Caco-2 (cell line): ENCODE measurements around the gene FABP2. TPM values are rescaled to one million over a fixed set of nuclear protein-coding genes. Genes with fewer than 3 reads are reported as not detected.

Source experiments
- BruUV-seq: library from RNA; stranded (reverse); fragments of 400-500 nt; replicated peaks from 2 replicates; lab custom pipeline; 2021; lab: Mats Ljungman, UMichigan
- CTCF ChIA-PET: fragments of 300-600 bp; sonication (Branson Sonifier 250); formaldehyde crosslinking; loops from one replicate; lab custom pipeline; 2022; ENCODE audit warnings: antibody characterized with exemption; lab: Charles Lee
- POLR2A ChIA-PET: fragments of 300-600 bp; sonication (Branson Sonifier 250); formaldehyde crosslinking; loops from one replicate; lab custom pipeline; 2022; ENCODE audit warnings: antibody characterized with exemption; lab: Charles Lee
- DNase-seq, 2 experiments: peaks; one replicate each; pipeline versions ENCODE4 v3.0.0 to v3.0.0-alpha.2; 2020 to 2022
- H3K27me3 ChIP-seq: replicated peaks from 2 replicates; pipeline ENCODE4 v1.6.0; 2011; ENCODE audit warnings: low read length; ENCODE audit not compliant: control insufficient read depth, insufficient read depth
- H3K36me3 ChIP-seq: 2 replicates; pipeline ENCODE4 v1.5.1; 2011; ENCODE audit warnings: low read length; ENCODE audit not compliant: control insufficient read depth, insufficient read depth
- H3K4me1 ChIP-seq: fragments of 250-450 bp; sonication (Bioruptor Pico); 2 replicates; pipeline ENCODE4 v1.5.1; 2020; ENCODE audit warnings: mild to moderate bottlenecking
- H3K4me3 ChIP-seq: 2 replicates; pipeline ENCODE4 v1.5.1; 2011; ENCODE audit warnings: low read depth, mild to moderate bottlenecking, control low read depth, low read length
- H3K9me3 ChIP-seq: fragments of 250-450 bp; sonication (Bioruptor Pico); 2 replicates; pipeline ENCODE4 v1.5.1; 2020; ENCODE audit warnings: mild to moderate bottlenecking, moderate library complexity
- H3K27ac Mint-ChIP-seq: one replicate; pipeline ENCODE4 v1.8.0; 2022; ENCODE audit warnings: mixed read lengths; ENCODE audit not compliant: unreplicated experiment
- H3K27me3 Mint-ChIP-seq: one replicate; pipeline ENCODE4 v1.8.0; 2022; ENCODE audit warnings: mixed read lengths; ENCODE audit not compliant: insufficient read depth, unreplicated experiment
- H3K36me3 Mint-ChIP-seq: one replicate; pipeline ENCODE4 v1.8.0; 2022; ENCODE audit warnings: mild to moderate bottlenecking, mixed read lengths; ENCODE audit not compliant: insufficient read depth, unreplicated experiment
- H3K4me1 Mint-ChIP-seq: one replicate; pipeline ENCODE4 v1.8.0; 2022; ENCODE audit warnings: low read depth, mixed read lengths; ENCODE audit not compliant: unreplicated experiment
- H3K4me3 Mint-ChIP-seq: one replicate; pipeline ENCODE4 v1.8.0; 2022; ENCODE audit warnings: mild to moderate bottlenecking, moderate library complexity, mixed read lengths; ENCODE audit not compliant: unreplicated experiment
- H3K9me3 Mint-ChIP-seq: one replicate; pipeline ENCODE4 v1.8.0; 2022; ENCODE audit warnings: mixed read lengths; ENCODE audit not compliant: unreplicated experiment
- intact Hi-C: fragments of 100-400 bp; cut with micrococcal nuclease; formaldehyde crosslinking; loops from one replicate; pipeline ENCODE4 v1.10.0; 2022; ENCODE audit not compliant: unreplicated experiment
- total RNA-seq: library from RNA; stranded (reverse); gene quantifications from 2 replicates; pipeline ENCODE4 v1.2.3, GENCODE V29; 2022
- TF ChIP-seq, protein P1 (sequence below), 2 experiments: fragments of 200-600 bp in 1 of 2; IDR thresholded peaks; 1 replicate in 1 of 2; 2 replicates in 1 of 2; pipeline versions ENCODE4 v1.5.1 to v1.8.0; 2011 to 2022; ENCODE audit warnings: antibody characterized with exemption in 1 of 2, control low read depth in 1 of 2, inconsistent platforms in 1 of 2, low read depth in 1 of 2, low read length in 1 of 2, mild to moderate bottlenecking in 1 of 2, moderate library complexity in 1 of 2; ENCODE audit not compliant: insufficient read depth in 1 of 2, severe bottlenecking in 1 of 2, unreplicated experiment in 1 of 2

Gene FABP2
- total RNA-seq, 1 experiment from 2014 or later = not detected

DNA sequence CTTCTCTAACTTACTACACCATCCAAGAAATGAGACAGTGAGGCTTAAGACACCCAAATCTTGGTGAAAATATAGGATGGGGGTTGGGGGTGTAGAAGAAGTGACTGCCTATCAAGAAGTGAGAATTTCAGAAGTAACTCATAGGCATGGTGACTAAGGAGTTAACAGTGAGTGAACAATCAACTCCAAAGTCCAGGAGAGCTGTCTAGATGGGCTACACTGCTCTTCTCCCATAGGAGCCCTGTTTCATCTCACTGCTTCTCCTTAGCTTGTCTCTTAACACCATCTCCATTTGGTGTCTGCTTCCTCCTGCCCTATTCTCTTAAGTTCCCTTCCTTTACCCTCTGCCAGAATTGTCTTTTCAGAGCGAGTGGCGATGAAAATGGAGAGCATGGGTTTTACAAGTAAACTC, 22.7 kb downstream of the FABP2 start:
- TF ChIP-seq, protein P1, sequence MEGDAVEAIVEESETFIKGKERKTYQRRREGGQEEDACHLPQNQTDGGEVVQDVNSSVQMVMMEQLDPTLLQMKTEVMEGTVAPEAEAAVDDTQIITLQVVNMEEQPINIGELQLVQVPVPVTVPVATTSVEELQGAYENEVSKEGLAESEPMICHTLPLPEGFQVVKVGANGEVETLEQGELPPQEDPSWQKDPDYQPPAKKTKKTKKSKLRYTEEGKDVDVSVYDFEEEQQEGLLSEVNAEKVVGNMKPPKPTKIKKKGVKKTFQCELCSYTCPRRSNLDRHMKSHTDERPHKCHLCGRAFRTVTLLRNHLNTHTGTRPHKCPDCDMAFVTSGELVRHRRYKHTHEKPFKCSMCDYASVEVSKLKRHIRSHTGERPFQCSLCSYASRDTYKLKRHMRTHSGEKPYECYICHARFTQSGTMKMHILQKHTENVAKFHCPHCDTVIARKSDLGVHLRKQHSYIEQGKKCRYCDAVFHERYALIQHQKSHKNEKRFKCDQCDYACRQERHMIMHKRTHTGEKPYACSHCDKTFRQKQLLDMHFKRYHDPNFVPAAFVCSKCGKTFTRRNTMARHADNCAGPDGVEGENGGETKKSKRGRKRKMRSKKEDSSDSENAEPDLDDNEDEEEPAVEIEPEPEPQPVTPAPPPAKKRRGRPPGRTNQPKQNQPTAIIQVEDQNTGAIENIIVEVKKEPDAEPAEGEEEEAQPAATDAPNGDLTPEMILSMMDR (IDR thresholded peaks at IDR 0.05; ENCODE audit: insufficient read depth in 1 of 2, low read depth in 1 of 2, low read length in 1 of 2, severe bottlenecking in 1 of 2, unreplicated experiment in 1 of 2) = no peak
- Mint-ChIP-seq H3K4me3 (peak overlapping the region; percentile 99), H3K36me3 (peaks cover 62% of the 10 kb centered on the region), H3K27ac (peak overlapping the region; percentile 99), H3K4me1 (peaks cover 11% of the 10 kb centered on the region), H3K9me3 (no peaks in the 10 kb centered on the region), H3K27me3 (no peaks in the 10 kb centered on the region)
- intact Hi-C loops = loop anchor here (5.0 kb wide), 1 partner anchor 162 kb away; the partner anchor contains the start of gene MYOZ2
- H3K36me3 ChIP-seq = peaks cover 2% of the 10 kb centered on the region; the same call in 1 of the 2 replicates
- H3K4me3 ChIP-seq = peak overlapping the region; percentile 72
- DNase-seq = peak in 1 of 2 experiments; percentile 26
- BruUV-seq = no TSS peak
- no peaks in the 10 kb centered on the region for H3K9me3 ChIP-seq
- ChIA-PET POLR2A (interaction anchor here (2.3 kb wide), 1 partner anchor 159 kb away, joined by 8 read pairs; no protein-coding TSS in a partner anchor), CTCF (interaction anchor here (1.0 to 1.4 kb wide), 2 partner anchors 257 to 259 kb away, joined by 3 to 5 read pairs; no protein-coding TSS in a partner anchor)
- no peaks in the 10 kb centered on the region for H3K27me3 ChIP-seq
- H3K4me1 ChIP-seq = no peaks in the 10 kb centered on the region

DNA sequence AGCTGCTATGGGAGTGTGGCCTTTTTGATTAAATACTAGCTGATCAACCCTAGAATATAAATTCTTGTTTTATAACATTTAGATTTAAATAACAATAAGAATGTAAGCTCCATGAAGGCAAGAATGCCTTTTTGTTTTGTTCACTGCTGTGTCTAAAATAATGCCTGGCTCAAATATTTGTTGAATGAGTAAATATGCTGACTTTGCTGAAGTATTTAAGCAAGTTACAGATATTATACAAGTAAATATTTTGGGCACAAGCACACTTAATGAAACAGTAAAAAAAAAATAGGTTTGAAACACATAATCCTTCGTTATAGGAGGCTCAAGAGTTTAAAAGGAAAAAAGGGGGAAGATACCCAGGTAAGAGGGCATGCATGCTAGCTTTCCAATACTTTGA, 24.1 kb downstream of the FABP2 start:
- Histone ChIP-seq H3K27me3 (no peaks in the 10 kb centered on the region), H3K4me3 (no peak overlapping the region; the same call in 1 of the 2 replicates), H3K4me1 (no peaks in the 10 kb centered on the region), H3K9me3 (no peaks in the 10 kb centered on the region), H3K36me3 (peaks cover 2% of the 10 kb centered on the region; the same call in 1 of the 2 replicates)
- H3K9me3 Mint-ChIP-seq = no peaks in the 10 kb centered on the region
- intact Hi-C loops = loop anchor here (5.0 kb wide), 1 partner anchor 160 kb away; the partner anchor contains the start of gene MYOZ2
- peak overlapping the region; percentile 99 for H3K4me3 Mint-ChIP-seq
- H3K27ac Mint-ChIP-seq = peak overlapping the region; percentile 65
- no peaks in the 10 kb centered on the region for H3K27me3 Mint-ChIP-seq
- peaks cover 66% of the 10 kb centered on the region for H3K36me3 Mint-ChIP-seq
- no peak for DNase-seq
- TF ChIP-seq, protein P1 (IDR thresholded peaks at IDR 0.05; ENCODE audit: insufficient read depth in 1 of 2, low read depth in 1 of 2, low read length in 1 of 2, severe bottlenecking in 1 of 2, unreplicated experiment in 1 of 2) = no peak
- BruUV-seq = no TSS peak
- ChIA-PET CTCF (no interaction called here), POLR2A (no interaction called here)
- peaks cover 7% of the 10 kb centered on the region for H3K4me1 Mint-ChIP-seq

DNA sequence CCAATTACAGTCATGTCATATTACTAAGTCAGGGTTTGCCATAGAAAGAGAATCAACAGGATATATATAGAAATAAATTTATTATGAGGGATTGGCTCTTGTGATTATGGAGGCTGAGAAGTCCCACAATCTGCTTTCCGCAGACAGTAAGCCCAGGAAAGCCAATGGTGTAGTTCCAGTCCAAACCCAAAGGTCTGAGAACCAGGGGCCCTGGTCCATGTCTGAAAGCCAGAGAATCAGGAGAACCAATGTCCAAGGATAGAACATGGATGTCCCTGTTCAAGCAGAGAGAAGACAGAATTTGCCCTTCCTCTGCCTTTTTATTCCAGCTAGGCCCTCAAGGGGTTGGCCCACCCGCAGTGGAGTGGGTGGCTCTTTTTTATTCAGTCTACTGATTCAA, 25.6 kb downstream of the FABP2 start:
- no TSS peak for BruUV-seq
- TF ChIP-seq, protein P1 (IDR thresholded peaks at IDR 0.05; ENCODE audit: insufficient read depth in 1 of 2, low read depth in 1 of 2, low read length in 1 of 2, severe bottlenecking in 1 of 2, unreplicated experiment in 1 of 2) = no peak

More for the DNA sequence above, 25.6 kb downstream of the FABP2 start:
- H3K9me3 Mint-ChIP-seq = no peaks in the 10 kb centered on the region
- no peak overlapping the region for H3K27ac Mint-ChIP-seq
- intact Hi-C loops = loop anchor here (5.0 kb wide), 1 partner anchor 159 kb away; the partner anchor contains the start of gene MYOZ2
- ChIA-PET CTCF (no interaction called here), POLR2A (no interaction called here)
- H3K4me1 Mint-ChIP-seq = peaks cover 7% of the 10 kb centered on the region
- H3K36me3 ChIP-seq = peaks cover 2% of the 10 kb centered on the region; the same call in 1 of the 2 replicates
- no peaks in the 10 kb centered on the region for H3K27me3 Mint-ChIP-seq
- H3K36me3 Mint-ChIP-seq = peaks cover 65% of the 10 kb centered on the region
- H3K4me1 ChIP-seq = no peaks in the 10 kb centered on the region
- no peaks in the 10 kb centered on the region for H3K27me3 ChIP-seq
- DNase-seq = no peak
- H3K4me3 Mint-ChIP-seq = no peak overlapping the region
- H3K9me3 ChIP-seq = no peaks in the 10 kb centered on the region
- H3K4me3 ChIP-seq = no peak overlapping the region
